GM12878 (cell line): Measurements from ENCODE around the gene FAM120B. TPM values are rescaled to one million over a fixed set of nuclear protein-coding genes. Genes with fewer than 3 reads are reported as not detected.
A peak's percentile ranks its signal among the peaks of the same experiment; 100 is the strongest.

Source experiments
- ATAC-seq: fragments of 200-7000 bp; cut with Tn5 transposase; 3 replicates; pipeline ENCODE4 v1.9.1; 2020; ENCODE audit warnings: mild to moderate bottlenecking, moderate library complexity
- BruUV-seq: library from RNA; stranded (reverse); fragments of 400-500 nt; replicated peaks from 2 replicates; lab custom pipeline; 2021; lab: Mats Ljungman, UMichigan
- CTCF ChIA-PET: fragments of 300-600 bp; sonication (Branson Sonifier 250); formaldehyde crosslinking; extraction: SDS; loops from one replicate; lab custom pipeline; 2021; ENCODE audit warnings: inconsistent platforms; lab: Yijun Ruan, JAX
- POLR2A ChIA-PET: fragments of 350-600 bp; formaldehyde crosslinking; extraction: SDS; loops from one replicate; lab custom pipeline; 2021; ENCODE audit warnings: inconsistent platforms; lab: Charles Lee
- RAD21 ChIA-PET: fragments of 300-600 bp; sonication (Branson Sonifier 250); formaldehyde crosslinking; loops from one replicate; lab custom pipeline; 2023; ENCODE audit warnings: antibody characterized with exemption; ENCODE audit not compliant: unreplicated experiment; lab: Charles Lee
- SMC1A ChIA-PET: fragments of 300-600 bp; sonication (Branson Sonifier 250); formaldehyde crosslinking; loops from one replicate; lab custom pipeline; 2023; ENCODE audit not compliant: unreplicated experiment, uncharacterized antibody; lab: Charles Lee
- DNase-seq: peaks from one replicate; pipeline ENCODE4 v3.0.0-alpha.2; 2011; ENCODE audit warnings: low read depth, low spot score
- FAIRE-seq: peaks from 3 replicates; lab custom pipeline; 2011; peaks lifted over from hg19 to GRCh38; lab: Jason Lieb, UNC
- H2AFZ ChIP-seq: 2 replicates; pipeline ENCODE4 v1.6.0; 2011; ENCODE audit warnings: low read depth, low read length, control low read depth; ENCODE audit not compliant: control insufficient read depth
- H3K27ac ChIP-seq: 2 replicates; pipeline ENCODE4 v1.5.1; 2011; ENCODE audit warnings: control low read depth; ENCODE audit not compliant: control insufficient read depth, insufficient read depth
- H3K27me3 ChIP-seq, 2 experiments: replicated peaks in 1 of 2; 2 replicates each; pipeline versions ENCODE4 v1.6.0 to v1.6.1; 2011; ENCODE audit warnings: low read length in 1 of 2; ENCODE audit not compliant: control insufficient read depth in 2 of 2, insufficient read depth in 2 of 2
- H3K36me3 ChIP-seq, 2 experiments: 2 replicates each; pipeline ENCODE4 v1.5.1; 2011; ENCODE audit warnings: low read length in 1 of 2; ENCODE audit not compliant: control insufficient read depth in 2 of 2, insufficient read depth in 2 of 2
- H3K4me1 ChIP-seq: 2 replicates; pipeline ENCODE4 v1.6.1; 2011; ENCODE audit warnings: mild to moderate bottlenecking, low read length, moderate library complexity, mixed read lengths; ENCODE audit not compliant: control insufficient read depth, insufficient read depth
- H3K4me2 ChIP-seq: 2 replicates; pipeline ENCODE4 v1.6.0; 2011; ENCODE audit warnings: control low read depth; ENCODE audit not compliant: control insufficient read depth, insufficient read depth
- H3K4me3 ChIP-seq: fragments of 200-600 bp; sonication (generic); 2 replicates; pipeline ENCODE4 v1.5.1; 2016
- H3K79me2 ChIP-seq: 2 replicates; pipeline ENCODE4 v1.6.0; 2011; ENCODE audit warnings: low read length; ENCODE audit not compliant: control insufficient read depth, insufficient read depth
- H3K9ac ChIP-seq: 2 replicates; pipeline ENCODE4 v1.8.0; 2011; ENCODE audit warnings: low read length, control low read depth, mixed read lengths; ENCODE audit not compliant: control insufficient read depth, insufficient read depth
- H3K9me3 ChIP-seq: replicated peaks from 3 replicates; pipeline ENCODE4 v1.5.1; 2011; ENCODE audit warnings: mild to moderate bottlenecking, low read length; ENCODE audit not compliant: control insufficient read depth, insufficient read depth
- H4K20me1 ChIP-seq: 2 replicates; pipeline ENCODE4 v1.6.0; 2011; ENCODE audit not compliant: control insufficient read depth, insufficient read depth
- BMI1 ChIP-seq: fragments of 450-650 bp; IDR thresholded peaks from 2 replicates; pipeline ENCODE4 v1.6.1; 2016; ENCODE audit warnings: mild to moderate bottlenecking, moderate library complexity, borderline replicate concordance
- CHD1 ChIP-seq: IDR thresholded peaks from 2 replicates; pipeline ENCODE4 v1.6.1; 2012; ENCODE audit warnings: low read depth, low read length, improper control_type of control experiment
- E4F1 ChIP-seq: fragments of 450-650 bp; IDR thresholded peaks from 2 replicates; pipeline ENCODE4 v1.6.1; 2018; ENCODE audit warnings: borderline replicate concordance, mild to moderate bottlenecking; ENCODE audit not compliant: partially characterized antibody
- EGR1 ChIP-seq, 2 experiments: IDR thresholded peaks; 1 replicate in 1 of 2; 2 replicates in 1 of 2; pipeline ENCODE4 v1.6.1; 2011 to 2012; ENCODE audit warnings: low read depth in 2 of 2, low read length in 2 of 2, borderline replicate concordance in 1 of 2, mild to moderate bottlenecking in 1 of 2, moderate library complexity in 1 of 2
- IRF4 ChIP-seq: IDR thresholded peaks from 2 replicates; pipeline ENCODE4 v1.6.1; 2011; ENCODE audit warnings: low read depth, low read length
- NFXL1 ChIP-seq: fragments of 450-650 bp; IDR thresholded peaks from 2 replicates; pipeline ENCODE4 v1.6.1; 2017; ENCODE audit warnings: antibody characterized with exemption, mild to moderate bottlenecking, borderline replicate concordance
- RCOR1 ChIP-seq: conservative IDR thresholded peaks from 2 replicates; pipeline ENCODE4 v1.6.1; 2012; ENCODE audit warnings: low read depth, low read length, improper control_type of control experiment
- SUZ12 ChIP-seq: fragments of 200-600 bp; sonication (generic); IDR thresholded peaks from one replicate; pipeline ENCODE4 v1.6.1; 2018; ENCODE audit warnings: antibody characterized with exemption, mild to moderate bottlenecking; ENCODE audit not compliant: unreplicated experiment
- ZNF687 ChIP-seq: fragments of 450-650 bp; IDR thresholded peaks from 2 replicates; pipeline ENCODE4 v1.6.1; 2017; ENCODE audit warnings: mild to moderate bottlenecking, moderate library complexity
- whole genome bisulfite sequencing: methylation state at CpG from one replicate; pipeline ENCODE4 v1.1.6; 2016; ENCODE audit warnings: low lambda C conversion rate; ENCODE audit not compliant: insufficient replicate concordance, insufficient coverage; ENCODE audit errors: missing lambda C conversion rate; 5-methylcytosine and 5-hydroxymethylcytosine counted together
- in situ Hi-C: fragments of 300-500 bp; cut with MboI; formaldehyde crosslinking; loops from 9 replicates; pipeline ENCODE4 v1.14.3; 2018; ENCODE audit warnings: mixed read lengths
- intact Hi-C: fragments of 100-400 bp; cut with micrococcal nuclease; formaldehyde crosslinking; loops from one replicate; pipeline ENCODE4 v1.14.2; 2022; ENCODE audit not compliant: unreplicated experiment
- polyA plus RNA-seq, 11 experiments: library from polyadenylated mRNA; depleted of rRNA in 4 of 11; unstranded in 6 of 11; stranded (reverse) in 5 of 11; fragments of >200 nt; fragmentation: Nextera tagmentation in 4 of 11; fragmentation: Illumina TruSeq in 1 of 11; extraction: Ambion mirVana in 4 of 11; extraction: Trizol in 1 of 11; gene quantifications; 1 replicate in 1 of 11; 2 replicates in 10 of 11; pipeline versions ENCODE4 v1.2.1 to v1.2.3, GENCODE V29; 2011 to 2016; ENCODE audit warnings: inconsistent platforms in 2 of 11, missing spikeins in 2 of 11, low read depth in 1 of 11
- total RNA-seq, 4 experiments: library from RNA; depleted of rRNA in 3 of 4; stranded (reverse); fragments of >200 nt in 3 of 4; fragmentation: Illumina TruSeq in 1 of 4; extraction: Trizol in 1 of 4; gene quantifications; 2 replicates each; pipeline versions ENCODE4 v1.2.1 to v1.2.3, GENCODE V29; 2013 to 2021

FAM120B gene
- total and polyA plus RNA-seq, 10 of the 15 experiments (the other 5 are each of a cell fraction or from before 2014, with no cell fraction given) = 3.3 to 21.6 (median 15.3) TPM

- TF ChIP-seq RCOR1 (no peak), ZNF687 (no peak)
Measured at GRCh38 chr6:170296423-170296745, 10.2 kb upstream of the FAM120B start (continued).

- ATAC-seq (no peak), DNase-seq (no peak)
- no TSS peak for BruUV-seq
- peaks cover 20% of the 10 kb centered on the region for H3K4me1 ChIP-seq
- no peaks in the 10 kb centered on the region for H3K36me3 ChIP-seq
- intact Hi-C loops = loop anchor here (10.0 kb wide), 1 partner anchor 462 kb away; no protein-coding TSS in a partner anchor
- TF ChIP-seq SUZ12 = peak; percentile 82
- TF ChIP-seq IRF4 = no peak
- 0 out of 3 replicates have a peak, but pooled peaks of 1 of the 2 experiments have one; percentile 21 for TF ChIP-seq EGR1 (IDR thresholded peaks at IDR 0.05; ENCODE audit: borderline replicate concordance in 1 of 2, low read depth in 2 of 2, low read length in 2 of 2)
- TF ChIP-seq BMI1 = no peak
- TF ChIP-seq E4F1 = no peak
- no peak for TF ChIP-seq NFXL1
- no peak for TF ChIP-seq CHD1
- TF ChIP-seq, all 136 proteins: peak for 2
- CTCF ChIA-PET = no interaction called here
- Histone ChIP-seq H3K9me3 (peaks cover 9% of the 10 kb centered on the region; the same call in 1 of the 3 replicates), H4K20me1 (no peaks in the 10 kb centered on the region), H3K4me3 (no peak overlapping the region), H2AFZ (no peak overlapping the region), H3K27me3 (peaks cover 14 to 32% of the 10 kb centered on the region in 2 experiments), H3K9ac (no peak overlapping the region), H3K4me2 (peak overlapping the region; percentile 42; the same call in 1 of the 2 replicates), H3K79me2 (no peaks in the 10 kb centered on the region), H3K27ac (no peak overlapping the region)
- SMC1A ChIA-PET = no interaction called here
- FAIRE-seq = no peak
- RAD21 ChIA-PET = no interaction called here
- WGBS = 17% methylated on average over 41 of the region's 67 CpGs
- POLR2A ChIA-PET = no interaction called here
- in situ Hi-C loops = no loop called here
Measured at GRCh38 chr6:170296746-170297575, 9.6 kb upstream of the FAM120B start.
